Measurements from ENCODE around the gene CCL20. TPM values are rescaled to one million over a fixed set of nuclear protein-coding genes. Genes with fewer than 3 reads are reported as not detected.

The CCL20 gene
- total and polyA plus RNA-seq, 2 of the 8 experiments (the other 6 are each of a cell fraction or from before 2014, with no cell fraction given) = not detected

- TF ChIP-seq CTCF (IDR thresholded peaks at IDR 0.05; ENCODE audit: control extremely low read depth in 1 of 3, insufficient read depth in 1 of 3, low read depth in 1 of 3, low read length in 3 of 3) = no peak
Observed at GRCh38 chr2:227834423-227834822, 20.8 kb downstream of the CCL20 start (continued).

Data from H1 (cell line).